HG02973 (cell line): Measurements from ENCODE around the gene MMP24OS.
"Not testable (repeated sequence)": the region's sequence is repeated elsewhere in the genome, so short reads cannot be mapped to it uniquely, and the experiment has no call there.

Experiments
- ATAC-seq: cut with Tn5 transposase; IDR thresholded peaks from one replicate; pipeline ENCODE4 v1.9.1; 2021; ENCODE audit warnings: moderate library complexity; ENCODE audit not compliant: unreplicated experiment

MMP24OS gene

DNA sequence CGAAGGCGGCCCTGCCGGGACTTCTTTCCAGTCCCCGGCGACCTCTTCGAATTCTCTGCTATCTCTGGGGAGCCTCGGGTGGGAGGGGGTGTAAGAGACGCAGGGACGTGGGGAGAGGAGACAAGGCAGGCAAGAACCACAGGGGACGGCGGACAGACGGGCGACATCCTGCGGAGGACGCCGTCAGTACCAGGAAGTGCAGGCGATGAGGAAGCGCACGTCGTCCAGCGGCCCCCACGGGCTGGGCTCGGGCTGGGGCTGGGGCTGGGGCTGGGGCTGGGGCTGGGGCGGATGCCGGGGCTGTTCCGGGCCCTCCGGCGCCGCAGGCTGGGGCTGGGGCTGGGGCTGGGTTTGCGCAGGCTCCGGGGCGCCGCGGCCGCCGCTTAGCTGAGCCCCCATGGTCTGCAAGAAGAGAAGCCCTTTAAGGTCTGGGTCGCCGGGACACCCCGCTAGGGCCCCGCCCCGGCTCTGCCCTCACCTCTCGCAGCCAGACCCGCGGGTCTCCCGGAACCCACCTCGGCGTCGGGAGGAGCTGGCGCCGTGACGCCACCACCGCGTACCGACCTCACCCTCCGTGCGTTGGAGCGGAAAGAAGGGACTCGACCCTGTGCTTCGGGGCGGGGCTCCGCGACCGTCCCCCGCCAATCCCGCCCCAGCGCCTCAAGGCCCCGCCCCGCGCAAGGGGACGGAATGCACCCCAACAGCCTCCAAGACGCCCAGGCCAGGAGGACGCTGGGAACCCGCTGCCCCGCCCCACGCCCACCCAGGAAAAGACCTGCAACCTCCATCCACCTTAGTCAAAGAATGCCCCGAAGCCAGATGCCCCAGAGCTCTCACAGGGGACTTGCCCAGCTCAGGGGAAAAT, at the start of gene MMP24OS:
MMP24OS (minus strand) TSS at position 592 of the 865 bp plus-strand sequence; CDS start at position 399, 193 bp downstream.
- ATAC-seq: peak; percentile 61

- no peak for ATAC-seq
These were observed 49.4 kb upstream of the MMP24OS start for GRCh38 chr20:35327074-35327976.

GRCh38 chr20:35326740-35327073, 48.8 kb upstream of the MMP24OS start:
- ATAC-seq: no peak

GRCh38 chr20:35326021-35326739, 48.3 kb upstream of the MMP24OS start:
- ATAC-seq: no peak

GRCh38 chr20:35325401-35325800, 47.5 kb upstream of the MMP24OS start:
- ATAC-seq: no peak

- ATAC-seq: no peak
These were observed 42.6 kb upstream of the MMP24OS start for GRCh38 chr20:35320396-35321126.

DNA sequence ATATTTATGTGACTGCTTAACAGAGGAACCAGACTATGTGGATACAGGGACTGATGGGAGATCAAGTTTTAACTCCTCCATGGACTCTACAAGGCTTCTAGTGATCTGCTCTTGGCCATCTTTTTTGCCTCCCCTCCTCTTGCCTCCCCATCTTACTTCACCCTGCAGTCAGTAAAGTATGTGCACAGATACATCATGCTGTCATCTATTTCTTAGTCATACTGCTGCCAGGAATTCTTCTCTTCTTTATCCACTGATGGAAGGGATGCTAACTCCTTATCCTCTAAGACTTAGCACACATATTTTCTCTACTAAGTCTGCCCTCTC, 41.9 kb upstream of the MMP24OS start:
- ATAC-seq: no peak

GRCh38 chr20:35319192-35319870, 41.4 kb upstream of the MMP24OS start:
- ATAC-seq: no peak

GRCh38 chr20:35318502-35319157, 40.7 kb upstream of the MMP24OS start:
- ATAC-seq: no peak

DNA sequence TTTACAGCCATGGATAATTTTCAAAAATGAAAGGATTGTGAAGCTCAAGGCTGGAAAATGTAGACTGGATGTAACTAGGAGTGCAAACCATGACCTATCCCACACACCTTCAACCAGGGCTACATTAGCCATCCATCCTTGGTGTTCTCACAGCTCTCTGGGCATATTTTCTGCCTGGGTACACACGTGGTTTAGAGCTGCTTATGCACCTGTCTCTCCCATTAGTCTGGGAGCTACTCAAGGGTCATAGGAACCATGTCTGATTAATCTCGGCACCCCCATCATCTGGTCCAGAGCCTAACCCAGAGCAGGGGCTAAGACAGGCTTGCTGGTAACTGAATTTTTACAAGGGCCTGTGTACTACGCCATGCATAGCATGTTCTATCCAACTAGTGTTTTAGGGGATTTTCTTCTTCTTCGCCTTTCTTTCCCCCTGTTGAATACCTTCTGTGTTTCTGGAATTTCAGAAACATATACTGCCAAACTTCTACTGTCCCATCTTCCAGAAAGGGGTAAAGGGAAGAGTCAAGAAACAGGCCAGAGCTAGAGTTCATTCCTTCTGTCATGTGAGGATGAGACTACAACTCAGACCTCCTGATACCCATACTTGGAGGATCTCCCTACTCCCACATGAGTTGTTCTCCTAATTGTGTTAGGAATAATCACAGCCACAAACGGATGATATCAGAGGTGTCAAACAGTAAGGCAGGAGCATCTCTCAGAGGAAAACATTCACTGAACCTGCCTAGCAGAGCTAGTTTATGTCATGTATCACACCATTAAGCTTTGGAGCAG, 39.7 kb upstream of the MMP24OS start:
- ATAC-seq: no peak

DNA sequence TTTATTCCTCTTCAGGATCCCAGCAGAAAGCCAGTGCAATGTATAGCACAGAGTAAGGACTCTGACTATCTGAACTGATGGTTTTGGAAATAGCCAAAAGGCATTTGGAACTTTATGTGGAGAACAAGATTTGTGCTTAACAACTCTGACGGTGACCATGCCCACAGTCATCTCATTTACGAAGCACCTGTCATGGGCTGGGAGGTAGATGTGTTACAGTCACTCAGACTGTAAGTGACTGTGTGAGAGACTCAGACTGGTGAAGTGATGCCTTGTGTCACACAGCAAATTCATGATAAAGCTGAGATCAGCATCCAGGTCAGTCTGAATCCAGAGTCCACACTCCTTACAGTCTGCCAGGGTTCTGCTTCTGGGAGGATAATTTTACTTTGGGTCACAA, 38.2 kb upstream of the MMP24OS start:
- ATAC-seq: no peak

DNA sequence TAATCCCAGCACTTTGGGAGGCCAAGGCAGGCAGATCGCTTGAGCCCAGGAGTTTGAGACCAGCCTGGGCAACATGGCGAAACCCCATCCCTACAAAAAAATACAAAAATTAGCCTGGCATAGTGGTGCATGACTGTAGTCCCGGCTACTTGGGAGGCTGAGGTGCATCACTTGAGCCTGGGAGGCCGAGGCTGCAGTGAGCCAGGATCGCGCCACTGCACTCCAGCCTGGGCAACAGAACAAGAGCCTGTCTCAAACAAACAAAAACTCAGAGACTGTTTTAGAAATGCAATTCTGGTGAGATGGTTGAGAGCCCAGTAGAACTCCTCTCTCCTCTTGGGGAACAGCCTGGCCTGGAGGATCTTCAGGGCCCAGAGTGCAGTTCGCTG, 37.7 kb upstream of the MMP24OS start:
- not testable (repeated sequence) for ATAC-seq

- no peak for ATAC-seq
These were observed 37.1 kb upstream of the MMP24OS start for GRCh38 chr20:35314816-35315631.

- ATAC-seq: no peak
These were observed 34.4 kb upstream of the MMP24OS start for GRCh38 chr20:35312318-35312717.

DNA sequence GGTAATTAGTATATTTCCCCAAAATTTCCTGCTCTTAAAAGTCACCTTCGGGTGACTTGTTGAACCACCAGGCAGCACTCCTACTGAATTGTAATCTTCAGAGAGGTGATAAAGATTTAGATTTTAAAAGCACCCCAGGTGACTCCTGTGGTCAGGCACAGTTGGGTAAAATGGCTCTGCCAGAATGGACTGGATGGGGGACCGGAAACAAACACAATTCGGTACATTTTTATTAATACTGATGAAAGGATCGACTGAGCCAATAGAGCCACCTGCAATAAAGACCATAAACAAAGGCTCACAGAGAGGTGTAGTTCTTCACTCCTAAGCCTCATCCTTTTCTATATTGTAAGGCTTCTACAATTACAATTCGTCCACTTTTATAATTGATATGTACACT, 33.9 kb upstream of the MMP24OS start:
- ATAC-seq: no peak

DNA sequence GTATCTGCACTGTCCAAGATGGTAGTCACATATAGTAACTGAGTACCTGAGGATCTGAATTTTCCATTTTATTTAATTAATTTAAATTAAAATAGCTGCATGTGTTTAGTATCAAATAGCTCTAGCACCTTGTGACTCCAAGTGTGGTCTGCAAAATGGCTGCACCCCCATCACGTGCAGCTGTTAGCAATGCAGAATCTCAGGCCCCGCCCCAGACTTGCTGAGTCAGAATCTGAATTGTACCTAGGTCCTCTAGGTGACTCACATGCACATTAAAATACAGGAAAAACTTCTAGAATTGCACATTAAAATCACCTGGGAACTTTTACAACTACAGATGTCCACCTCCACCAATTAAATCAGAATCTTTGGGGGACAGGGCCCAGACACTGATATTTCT, 33.5 kb upstream of the MMP24OS start:
- no peak for ATAC-seq

GRCh38 chr20:35307666-35308653, 30.0 kb upstream of the MMP24OS start:
- no peak for ATAC-seq
